ENCODE data around the gene CENPF.

- TF ChIP-seq, protein P1, sequence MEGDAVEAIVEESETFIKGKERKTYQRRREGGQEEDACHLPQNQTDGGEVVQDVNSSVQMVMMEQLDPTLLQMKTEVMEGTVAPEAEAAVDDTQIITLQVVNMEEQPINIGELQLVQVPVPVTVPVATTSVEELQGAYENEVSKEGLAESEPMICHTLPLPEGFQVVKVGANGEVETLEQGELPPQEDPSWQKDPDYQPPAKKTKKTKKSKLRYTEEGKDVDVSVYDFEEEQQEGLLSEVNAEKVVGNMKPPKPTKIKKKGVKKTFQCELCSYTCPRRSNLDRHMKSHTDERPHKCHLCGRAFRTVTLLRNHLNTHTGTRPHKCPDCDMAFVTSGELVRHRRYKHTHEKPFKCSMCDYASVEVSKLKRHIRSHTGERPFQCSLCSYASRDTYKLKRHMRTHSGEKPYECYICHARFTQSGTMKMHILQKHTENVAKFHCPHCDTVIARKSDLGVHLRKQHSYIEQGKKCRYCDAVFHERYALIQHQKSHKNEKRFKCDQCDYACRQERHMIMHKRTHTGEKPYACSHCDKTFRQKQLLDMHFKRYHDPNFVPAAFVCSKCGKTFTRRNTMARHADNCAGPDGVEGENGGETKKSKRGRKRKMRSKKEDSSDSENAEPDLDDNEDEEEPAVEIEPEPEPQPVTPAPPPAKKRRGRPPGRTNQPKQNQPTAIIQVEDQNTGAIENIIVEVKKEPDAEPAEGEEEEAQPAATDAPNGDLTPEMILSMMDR (IDR thresholded peaks at IDR 0.05), result no peak
- no peak for TF ChIP-seq EZH2 (IDR thresholded peaks at IDR 0.05)
- no peak for TF ChIP-seq EZH2phosphoT487 (IDR thresholded peaks at IDR 0.05)
These were observed 9.8 kb upstream of the CENPF start for GRCh38 chr1:214593158-214593557.
